Heart left ventricle (tissue), 16 donors: Measurements from ENCODE around the gene HOXB4. TPM values are rescaled to one million over a fixed set of nuclear protein-coding genes. Genes with fewer than 3 reads are reported as not detected.

ENCODE experiments used
- ATAC-seq, 4 donors: fragments of 200-7000 bp; cut with Tn5 transposase; one replicate each; pipeline ENCODE4 v1.9.1; 2020 to 2022; ENCODE audit warnings: moderate library complexity in 4 of 4, mild to moderate bottlenecking in 3 of 4, moderate number of reproducible peaks in 1 of 4
- DNase-seq, 5 donors: peaks; one replicate each; pipeline ENCODE4 v3.0.0-alpha.2; 2020
- H3K27ac ChIP-seq, 12 donors: fragments of 200-600 bp; sonication (generic) in 4 of 12; one replicate each; pipeline versions ENCODE4 v1.5.0 to v1.8.0; 2016 to 2022; ENCODE audit warnings: mild to moderate bottlenecking in 2 of 12
- H3K27me3 ChIP-seq, 9 donors: fragments of 200-600 bp; sonication (generic) in 2 of 9; one replicate each; pipeline versions ENCODE4 v1.5.1 to v1.8.0; 2016 to 2022; ENCODE audit warnings: mild to moderate bottlenecking in 3 of 9
- H3K36me3 ChIP-seq, 9 donors: fragments of 200-600 bp; sonication (generic) in 2 of 9; one replicate each; pipeline versions ENCODE4 v1.5.0 to v1.8.0; 2018 to 2022; ENCODE audit warnings: mild to moderate bottlenecking in 2 of 9
- H3K4me1 ChIP-seq, 12 donors: fragments of 200-600 bp; sonication (generic) in 4 of 12; one replicate each; pipeline versions ENCODE4 v1.5.0 to v1.8.0; 2016 to 2022; ENCODE audit warnings: mild to moderate bottlenecking in 3 of 12
- H3K4me3 ChIP-seq, 12 donors: fragments of 200-600 bp; sonication (generic) in 4 of 12; one replicate each; pipeline versions ENCODE4 v1.5.0 to v1.8.0; 2017 to 2022; ENCODE audit warnings: mild to moderate bottlenecking in 9 of 12, moderate library complexity in 4 of 12
- H3K9me3 ChIP-seq, 12 donors: fragments of 200-600 bp; sonication (generic) in 4 of 12; one replicate each; pipeline versions ENCODE4 v1.5.0 to v1.8.0; 2016 to 2022; ENCODE audit warnings: mild to moderate bottlenecking in 1 of 12
- CTCF ChIP-seq, 12 donors: fragments of 200-600 bp; sonication (generic) in 4 of 12; IDR thresholded peaks; one replicate each; pipeline versions ENCODE4 v1.5.0 to v1.8.0; 2018 to 2022; ENCODE audit warnings: antibody characterized with exemption in 12 of 12, mild to moderate bottlenecking in 5 of 12
- POLR2A ChIP-seq, 2 donors: fragments of 450-650 bp; IDR thresholded peaks; one replicate each; pipeline ENCODE4 v1.6.1; 2017; ENCODE audit warnings: antibody characterized with exemption in 2 of 2, mild to moderate bottlenecking in 2 of 2, moderate library complexity in 2 of 2
- WGBS, 4 donors: extraction: QIAGEN DNeasy Blood & Tissue Kit in 2 of 4; methylation state at CpG; one replicate each; pipeline versions ENCODE4 v1.1.5 to v1.1.7; 2013 to 2018; 5-methylcytosine and 5-hydroxymethylcytosine counted together
- intact Hi-C, 10 donors: fragments of 100-400 bp; cut with DNase I; formaldehyde crosslinking; loops; one replicate each; pipeline versions ENCODE4 v1.11.1 to v1.14.2; 2022
- polyA plus RNA-seq, 2 donors: library from polyadenylated mRNA; stranded (reverse); fragments of 200-250 nt; gene quantifications; one replicate each; pipeline ENCODE4 v1.2.3, GENCODE V29; 2013
- total RNA-seq, 9 donors: library from RNA; depleted of rRNA in 2 of 9; stranded (reverse); fragments of >200 nt in 2 of 9; fragmentation: NEBNext Ultra II Directional in 3 of 9; extraction: Animal tissue kit (Norgen Biotek cat#: 25700) in 3 of 9; gene quantifications; one replicate each; pipeline versions ENCODE4 v1.1.0 to v1.2.4, GENCODE V29; 2016 to 2023
- donor health status: ischemic (EF 13 %, LVEDD 7.1; RV severe dilation, severe dysfunction).
- donor health status: healthy with polysubstance abuse.
- donor health status: DM: no; HTN: yes; CAD: no.
- donor health status: DM: no; HTN: no; CAD: no.
- donor health status: ischemic (EF 25% LVEDD 6.9; RV normal size, moderate dysfunction).
- donor health status: ischemic (EF 25% LVEDD 5.7; RV mildly dilated, moderate dysfunction).
- donor health status: healthy.
- donor health status: DM: yes; HTN: yes; CAD: no.
- donor health status: ischemic (EF 35%, LVEDD 5.7; RV mildly dilated, moderate dysfunction).
- donor health status: nonischemic (EF 11% LVEDD 7.7; RV severe dilation, severe dysfunction).
- donor health status: DM: yes; HTN: yes; CAD: no.
- donor health status: PGD.
- donor health status: ischemic (EF 29% LVEDD 5.4; RV normal size, mild dysfunction).
- donor health status: nonischemic (EF 23%, LVEDD 6.1; RV moderate dilation, normal function).

Gene HOXB4
- total and polyA plus RNA-seq, 11 donors = 0.27 to 2.8 (median 0.59) TPM; not detected in 1

- Histone ChIP-seq H3K9me3 (no peaks in the 10 kb centered on the region), H3K27ac (peak overlapping the region in 1 of 12 donors; percentile 97), H3K36me3 (no peaks in the 10 kb centered on the region), H3K4me1 (peaks cover 0 to 27% (median 0%) of the 10 kb centered on the region in 12 donors), H3K27me3 (peaks cover 22 to 100% (median 96%) of the 10 kb centered on the region in 9 donors), H3K4me3 (no peak overlapping the region)
- TF ChIP-seq POLR2A (IDR thresholded peaks at IDR 0.05) (no peak), CTCF (IDR thresholded peaks at IDR 0.05) (no peak)
- ATAC-seq = no peak
- WGBS, 4 donors = 61 to 86% (median 73%) methylated on average over 1 of the region's 1 CpG
- intact Hi-C loops = no loop called here
- no peak for DNase-seq
These were observed 6.2 kb downstream of the HOXB4 start for GRCh38 chr17:48571826-48572417.

- peak overlapping the region in 2 of 12 donors; percentile 11 to 97 for H3K27ac ChIP-seq
- TF ChIP-seq POLR2A (IDR thresholded peaks at IDR 0.05) = no peak
- no peak for TF ChIP-seq CTCF (IDR thresholded peaks at IDR 0.05)
- DNase-seq = no peak
- H3K27me3 ChIP-seq = peaks cover 16 to 100% (median 96%) of the 10 kb centered on the region in 9 donors
- intact Hi-C loops = no loop called here
- no peak overlapping the region for H3K4me3 ChIP-seq
- 28 to 56% (median 36%) methylated on average over 26 of the region's 26 CpGs for WGBS, 4 donors
- H3K36me3 ChIP-seq = no peaks in the 10 kb centered on the region
- no peaks in the 10 kb centered on the region for H3K9me3 ChIP-seq
- H3K4me1 ChIP-seq = peaks cover 0 to 26% (median 0%) of the 10 kb centered on the region in 12 donors
- no peak for ATAC-seq
These were observed 6.9 kb downstream of the HOXB4 start for GRCh38 chr17:48571024-48571818.

- intact Hi-C loops = no loop called here
- Histone ChIP-seq H3K27me3 (peaks cover 16 to 100% (median 96%) of the 10 kb centered on the region in 9 donors), H3K27ac (peak overlapping the region in 3 of 12 donors; percentile 11 to 97 (median 14)), H3K36me3 (no peaks in the 10 kb centered on the region), H3K4me1 (peaks cover 0 to 28% (median 0%) of the 10 kb centered on the region in 12 donors), H3K4me3 (no peak overlapping the region), H3K9me3 (no peaks in the 10 kb centered on the region)
- DNase-seq (no peak), ATAC-seq (no peak)
- TF ChIP-seq POLR2A (IDR thresholded peaks at IDR 0.05) = no peak
- no peak for TF ChIP-seq CTCF (IDR thresholded peaks at IDR 0.05)
- 24 to 44% (median 27%) methylated on average over 19 of the region's 19 CpGs for WGBS, 4 donors
These were observed 7.7 kb downstream of the HOXB4 start for GRCh38 chr17:48570325-48571023.
